Keratinocyte (primary cell): Measurements from ENCODE around the gene LARP1B.

Experiments used
- CTCF ChIP-seq, 3 experiments: IDR thresholded peaks in 1 of 3; conservative IDR thresholded peaks in 1 of 3; optimal IDR thresholded peaks in 1 of 3; 2 replicates in 2 of 3; 3 replicates in 1 of 3; pipeline versions ENCODE3 to v1.5.1; 2011; ENCODE audit warnings: low read length in 3 of 3, mild to moderate bottlenecking in 3 of 3, moderate library complexity in 2 of 3, control low read depth in 1 of 3, inconsistent platforms in 1 of 3; ENCODE audit not compliant: insufficient read depth in 2 of 3; ENCODE audit errors: extremely low read depth in 1 of 3
- EZH2 ChIP-seq: IDR thresholded peaks from one replicate; pipeline ENCODE4 v1.6.1; 2012; ENCODE audit warnings: inconsistent platforms, mild to moderate bottlenecking, low read length, moderate library complexity

DNA sequence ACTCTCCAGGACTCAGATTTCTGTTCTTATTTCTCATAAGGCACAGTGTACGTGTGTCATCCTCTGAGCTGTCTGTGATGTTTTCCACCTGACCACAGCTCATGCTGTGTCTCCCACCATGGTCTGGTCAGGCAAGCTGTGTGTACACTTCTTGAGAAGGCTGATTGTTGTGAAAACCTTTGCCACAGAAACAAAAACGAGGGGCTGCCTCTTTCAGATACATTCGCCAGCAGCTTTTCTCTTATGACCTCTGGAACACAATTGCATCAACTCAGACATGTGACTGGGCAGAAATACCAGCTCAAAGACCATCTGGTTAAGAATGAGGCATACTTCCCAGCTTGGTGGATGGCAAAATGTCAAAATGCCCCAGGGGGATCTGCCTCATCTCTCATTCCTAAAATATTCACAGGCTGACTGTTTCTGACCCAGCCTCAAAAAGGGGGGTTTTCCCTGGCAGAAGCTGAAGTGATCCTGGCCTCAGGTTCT lies 180.4 kb downstream of the LARP1B start:
- TF ChIP-seq CTCF (optimal IDR thresholded peaks at IDR 0.05 in 1 of 3, IDR thresholded peaks at IDR 0.05 in 1 of 3, conservative IDR thresholded peaks at IDR 0.05 in 1 of 3; ENCODE audit: extremely low read depth in 1 of 3, insufficient read depth in 2 of 3, low read length in 3 of 3), result no peak
- TF ChIP-seq EZH2, result no peak
